Cortex of kidney (tissue), 1 donor: ENCODE data around the gene METAP2.
"Not testable (repeated sequence)": the region's sequence is repeated elsewhere in the genome, so short reads cannot be mapped to it uniquely, and the experiment has no call there.

ENCODE experiments used
- DNase-seq: peaks from one replicate; lab custom pipeline; 2025; lab: John Stamatoyannopoulos, UW

Gene METAP2

GRCh38 chr12:95462551-95462950 lies 11.4 kb upstream of the METAP2 start:
- DNase-seq = no peak

GRCh38 chr12:95463050-95463449 lies 10.9 kb upstream of the METAP2 start:
- DNase-seq = no peak

GRCh38 chr12:95463776-95464175 lies 10.2 kb upstream of the METAP2 start:
- not testable (repeated sequence) for DNase-seq

GRCh38 chr12:95465275-95465674 lies 8.7 kb upstream of the METAP2 start:
- DNase-seq = no peak

- DNase-seq = no peak
Measured at GRCh38 chr12:95470300-95470699, 3.7 kb upstream of the METAP2 start.

GRCh38 chr12:95473231-95473883 lies 595 bp upstream of the METAP2 start:
- DNase-seq = no peak

- DNase-seq = no peak
Measured at GRCh38 chr12:95474660-95474958, 657 bp downstream of the METAP2 start.

- no peak for DNase-seq
Measured at GRCh38 chr12:95480230-95480629, 6.3 kb downstream of the METAP2 start.

- no peak for DNase-seq
Measured at GRCh38 chr12:95481072-95481471, 7.1 kb downstream of the METAP2 start.

- DNase-seq = no peak
Measured at GRCh38 chr12:95481888-95482287, 7.9 kb downstream of the METAP2 start.

- DNase-seq = not testable (repeated sequence)
Measured at GRCh38 chr12:95482564-95482963, 8.6 kb downstream of the METAP2 start.

- DNase-seq = no peak
Measured at GRCh38 chr12:95484524-95484923, 10.6 kb downstream of the METAP2 start.

GRCh38 chr12:95487024-95487423 lies 13.1 kb downstream of the METAP2 start:
- DNase-seq = no peak

GRCh38 chr12:95492462-95492861 lies 18.5 kb downstream of the METAP2 start:
- DNase-seq = no peak

GRCh38 chr12:95494888-95495287 lies 20.9 kb downstream of the METAP2 start:
- DNase-seq = no peak

GRCh38 chr12:95495433-95495832 lies 21.5 kb downstream of the METAP2 start:
- DNase-seq = no peak

- no peak for DNase-seq
Measured at GRCh38 chr12:95497031-95497430, 23.1 kb downstream of the METAP2 start.

GRCh38 chr12:95498968-95499367 lies 25.0 kb downstream of the METAP2 start:
- no peak for DNase-seq

GRCh38 chr12:95499772-95500171 lies 25.8 kb downstream of the METAP2 start:
- no peak for DNase-seq

GRCh38 chr12:95504140-95504539 lies 30.2 kb downstream of the METAP2 start:
- DNase-seq = no peak

GRCh38 chr12:95505039-95505438 lies 31.1 kb downstream of the METAP2 start:
- no peak for DNase-seq

GRCh38 chr12:95506707-95507523 lies 33.0 kb downstream of the METAP2 start:
- no peak for DNase-seq

- DNase-seq = no peak
Measured at GRCh38 chr12:95509300-95509699, 35.3 kb downstream of the METAP2 start.

- DNase-seq = no peak
Measured at GRCh38 chr12:95511977-95512376, 38.0 kb downstream of the METAP2 start.
